Vagina (tissue), 2 donors: Measurements from ENCODE around the gene LRRC56.

ENCODE experiments used
- POLR2A ChIP-seq, 2 donors: fragments of 450-650 bp; IDR thresholded peaks; one replicate each; pipeline ENCODE4 v1.6.1; 2017; ENCODE audit warnings: antibody characterized with exemption in 2 of 2, mild to moderate bottlenecking in 2 of 2, moderate library complexity in 2 of 2
- TF ChIP-seq, protein P1 (sequence below), 3 experiments: fragments of 450-650 bp in 2 of 3; fragments of 200-600 bp in 1 of 3; sonication (generic) in 1 of 3; IDR thresholded peaks; one replicate each; pipeline ENCODE4 v1.5.1; 2017 to 2019; ENCODE audit warnings: antibody characterized with exemption in 3 of 3, mild to moderate bottlenecking in 2 of 3, moderate library complexity in 2 of 3

DNA sequence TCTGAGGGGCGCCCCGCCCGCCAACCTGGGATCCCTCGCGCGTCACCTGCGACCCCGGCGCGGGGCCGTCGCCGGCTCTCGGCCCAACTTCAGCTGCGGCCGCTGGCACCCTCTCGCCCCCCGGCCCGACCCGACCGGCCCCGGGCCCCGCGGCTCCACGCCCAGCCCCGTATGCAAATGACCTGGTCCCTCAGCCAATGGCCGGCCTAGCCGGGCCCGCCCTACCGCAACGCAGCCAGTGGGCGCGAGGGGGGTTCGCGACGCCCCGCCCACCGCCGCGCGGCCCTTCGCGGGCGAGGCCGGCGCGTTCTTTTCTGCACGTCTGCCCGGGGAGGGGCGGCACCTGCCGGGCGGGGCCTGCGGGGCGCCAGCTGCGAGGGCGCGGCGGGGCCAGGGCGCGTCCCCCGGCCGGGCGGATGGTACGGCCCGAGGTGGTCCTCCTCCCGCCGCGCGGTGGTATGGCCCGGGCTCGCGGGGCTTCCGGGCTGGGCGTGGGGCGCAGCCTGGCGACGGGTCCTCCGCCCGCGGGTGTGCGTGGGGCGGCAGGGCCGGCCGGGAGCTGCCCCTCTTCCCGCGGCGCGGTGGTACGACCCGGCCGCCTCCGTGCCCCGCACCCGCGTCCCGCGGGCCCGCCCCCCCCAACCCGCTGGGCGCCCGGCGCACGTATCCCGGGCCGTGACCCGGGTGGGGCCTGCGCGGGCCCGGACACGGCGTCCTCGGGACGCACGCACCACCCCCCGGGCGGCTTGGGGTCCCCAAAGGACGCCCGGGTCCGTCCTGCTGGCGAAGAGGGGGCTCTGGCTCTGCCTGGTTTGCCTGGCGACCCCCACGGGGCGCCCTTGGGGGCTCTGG, 31.2 kb downstream of the LRRC56 start:
- TF ChIP-seq, protein P1, sequence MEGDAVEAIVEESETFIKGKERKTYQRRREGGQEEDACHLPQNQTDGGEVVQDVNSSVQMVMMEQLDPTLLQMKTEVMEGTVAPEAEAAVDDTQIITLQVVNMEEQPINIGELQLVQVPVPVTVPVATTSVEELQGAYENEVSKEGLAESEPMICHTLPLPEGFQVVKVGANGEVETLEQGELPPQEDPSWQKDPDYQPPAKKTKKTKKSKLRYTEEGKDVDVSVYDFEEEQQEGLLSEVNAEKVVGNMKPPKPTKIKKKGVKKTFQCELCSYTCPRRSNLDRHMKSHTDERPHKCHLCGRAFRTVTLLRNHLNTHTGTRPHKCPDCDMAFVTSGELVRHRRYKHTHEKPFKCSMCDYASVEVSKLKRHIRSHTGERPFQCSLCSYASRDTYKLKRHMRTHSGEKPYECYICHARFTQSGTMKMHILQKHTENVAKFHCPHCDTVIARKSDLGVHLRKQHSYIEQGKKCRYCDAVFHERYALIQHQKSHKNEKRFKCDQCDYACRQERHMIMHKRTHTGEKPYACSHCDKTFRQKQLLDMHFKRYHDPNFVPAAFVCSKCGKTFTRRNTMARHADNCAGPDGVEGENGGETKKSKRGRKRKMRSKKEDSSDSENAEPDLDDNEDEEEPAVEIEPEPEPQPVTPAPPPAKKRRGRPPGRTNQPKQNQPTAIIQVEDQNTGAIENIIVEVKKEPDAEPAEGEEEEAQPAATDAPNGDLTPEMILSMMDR (IDR thresholded peaks at IDR 0.05): no peak
- peak in 1 of 2 donors; percentile 23 for TF ChIP-seq POLR2A (IDR thresholded peaks at IDR 0.05)
